SK-N-MC (cell line): Measurements from ENCODE around the gene KCNN3.

Source experiments
- DNase-seq: peaks from one replicate; pipeline ENCODE4 v3.0.0-alpha.2; 2011; ENCODE audit warnings: low read depth, low spot score
- H3K27ac ChIP-seq: fragments of 200-600 bp; sonication (generic); 2 replicates; pipeline ENCODE4 v1.5.1; 2016; ENCODE audit warnings: mixed run types
- H3K36me3 ChIP-seq: fragments of 200-600 bp; sonication (generic); 2 replicates; pipeline ENCODE4 v1.6.1; 2017; ENCODE audit warnings: antibody characterized with exemption, low read length, mixed read lengths; ENCODE audit not compliant: insufficient read depth
- H3K4me3 ChIP-seq: fragments of 200-600 bp; sonication (generic); 2 replicates; pipeline ENCODE4 v1.5.1; 2016
- H3K9ac ChIP-seq: fragments of 200-600 bp; sonication (generic); 2 replicates; pipeline ENCODE4 v1.8.0; 2017; ENCODE audit warnings: mixed run types, mixed read lengths; ENCODE audit not compliant: insufficient read length
- H3K9me3 ChIP-seq: fragments of 200-600 bp; sonication (generic); 2 replicates; pipeline ENCODE4 v1.6.1; 2017; ENCODE audit warnings: low read depth, mild to moderate bottlenecking, antibody characterized with exemption, low read length, moderate library complexity, mixed read lengths
- EZH2 ChIP-seq: fragments of 200-600 bp; sonication (generic); IDR thresholded peaks from one replicate; pipeline ENCODE4 v1.6.1; 2017; ENCODE audit warnings: antibody characterized with exemption
- FOXP2 ChIP-seq: optimal IDR thresholded peaks from 2 replicates; pipeline ENCODE3; 2011; ENCODE audit warnings: mild to moderate bottlenecking, moderate library complexity; ENCODE audit not compliant: insufficient read depth; ENCODE audit errors: extremely low read length, control extremely low read depth
- POLR2AphosphoS5 ChIP-seq: IDR thresholded peaks from 2 replicates; pipeline ENCODE4 v1.6.1; 2012; ENCODE audit warnings: mild to moderate bottlenecking, low read depth, low read length, borderline replicate concordance

Gene KCNN3

GRCh38 chr1:154741741-154742495, 128.2 kb downstream of the KCNN3 start:
- DNase-seq = no peak

GRCh38 chr1:154741327-154741726, 128.8 kb downstream of the KCNN3 start:
- TF ChIP-seq EZH2 (no peak), POLR2AphosphoS5 (no peak), FOXP2 (no peak)
- Histone ChIP-seq H3K9me3 (no peaks in the 10 kb centered on the region), H3K9ac (no peak overlapping the region), H3K4me3 (no peak overlapping the region), H3K36me3 (no peaks in the 10 kb centered on the region), H3K27ac (no peak overlapping the region)
- DNase-seq = no peak

More at GRCh38 chr1:154741741-154742495, 128.2 kb downstream of the KCNN3 start:
- H3K9ac ChIP-seq = no peak overlapping the region
- H3K27ac ChIP-seq = no peak overlapping the region
- no peaks in the 10 kb centered on the region for H3K36me3 ChIP-seq
- H3K4me3 ChIP-seq = no peak overlapping the region
- H3K9me3 ChIP-seq = no peaks in the 10 kb centered on the region
- TF ChIP-seq FOXP2 (no peak), POLR2AphosphoS5 (no peak), EZH2 (no peak)

- no peak for DNase-seq
- TF ChIP-seq EZH2 (no peak), FOXP2 (no peak), POLR2AphosphoS5 (no peak)
- H3K9ac ChIP-seq = no peak overlapping the region
- H3K36me3 ChIP-seq = no peaks in the 10 kb centered on the region
- no peaks in the 10 kb centered on the region for H3K9me3 ChIP-seq
- no peak overlapping the region for H3K27ac ChIP-seq
- no peak overlapping the region for H3K4me3 ChIP-seq
Observed at GRCh38 chr1:154739654-154740053, 130.4 kb downstream of the KCNN3 start.

GRCh38 chr1:154736841-154737240, 133.2 kb downstream of the KCNN3 start:
- Histone ChIP-seq H3K36me3 (no peaks in the 10 kb centered on the region), H3K9ac (no peak overlapping the region), H3K4me3 (no peak overlapping the region), H3K27ac (no peak overlapping the region), H3K9me3 (no peaks in the 10 kb centered on the region)
- DNase-seq = no peak
- no peak for TF ChIP-seq EZH2
- TF ChIP-seq FOXP2 = no peak
- no peak for TF ChIP-seq POLR2AphosphoS5

GRCh38 chr1:154735804-154736168, 134.3 kb downstream of the KCNN3 start:
- no peak overlapping the region for H3K4me3 ChIP-seq
- H3K9me3 ChIP-seq = no peaks in the 10 kb centered on the region
- DNase-seq = no peak
- TF ChIP-seq FOXP2 (no peak), POLR2AphosphoS5 (no peak), EZH2 (no peak)
- no peaks in the 10 kb centered on the region for H3K36me3 ChIP-seq
- H3K9ac ChIP-seq = no peak overlapping the region
- no peak overlapping the region for H3K27ac ChIP-seq

GRCh38 chr1:154735061-154735803, 134.8 kb downstream of the KCNN3 start:
- no peak overlapping the region for H3K9ac ChIP-seq
- H3K36me3 ChIP-seq = no peaks in the 10 kb centered on the region
- TF ChIP-seq POLR2AphosphoS5 = no peak
- no peak for TF ChIP-seq FOXP2
- TF ChIP-seq EZH2 = no peak

GRCh38 chr1:154733621-154734020, 136.5 kb downstream of the KCNN3 start:
- no peak overlapping the region for H3K4me3 ChIP-seq
- no peaks in the 10 kb centered on the region for H3K9me3 ChIP-seq
- no peak overlapping the region for H3K27ac ChIP-seq
- H3K9ac ChIP-seq = no peak overlapping the region
- H3K36me3 ChIP-seq = no peaks in the 10 kb centered on the region
- DNase-seq = no peak
- TF ChIP-seq POLR2AphosphoS5 = no peak

More at GRCh38 chr1:154735061-154735803, 134.8 kb downstream of the KCNN3 start:
- Histone ChIP-seq H3K9me3 (no peaks in the 10 kb centered on the region), H3K4me3 (no peak overlapping the region), H3K27ac (no peak overlapping the region)
- DNase-seq = no peak

- TF ChIP-seq FOXP2 (no peak), EZH2 (no peak), POLR2AphosphoS5 (no peak)
- H3K4me3 ChIP-seq = no peak overlapping the region
- no peak for DNase-seq
- H3K9ac ChIP-seq = peak overlapping the region; percentile 19
- no peaks in the 10 kb centered on the region for H3K36me3 ChIP-seq
- peak overlapping the region; percentile 72; the same call in 1 of the 2 replicates for H3K27ac ChIP-seq
- no peaks in the 10 kb centered on the region for H3K9me3 ChIP-seq
Observed at GRCh38 chr1:154730986-154731489, 139.0 kb downstream of the KCNN3 start.
